HG03575 (cell line): Measurements from ENCODE around the gene KRTAP10-5.
"Not testable (repeated sequence)": the region's sequence is repeated elsewhere in the genome, so short reads cannot be mapped to it uniquely, and the experiment has no call there.

Experiments
- ATAC-seq: cut with Tn5 transposase; IDR thresholded peaks from one replicate; pipeline ENCODE4 v1.9.1; 2021; ENCODE audit not compliant: unreplicated experiment, insufficient number of reproducible peaks, low FRiP score; ENCODE audit errors: extremely low read depth

Gene KRTAP10-5

GRCh38 chr21:44575307-44576024 is 4.9 kb downstream of the KRTAP10-5 start:
- no peak for ATAC-seq

DNA sequence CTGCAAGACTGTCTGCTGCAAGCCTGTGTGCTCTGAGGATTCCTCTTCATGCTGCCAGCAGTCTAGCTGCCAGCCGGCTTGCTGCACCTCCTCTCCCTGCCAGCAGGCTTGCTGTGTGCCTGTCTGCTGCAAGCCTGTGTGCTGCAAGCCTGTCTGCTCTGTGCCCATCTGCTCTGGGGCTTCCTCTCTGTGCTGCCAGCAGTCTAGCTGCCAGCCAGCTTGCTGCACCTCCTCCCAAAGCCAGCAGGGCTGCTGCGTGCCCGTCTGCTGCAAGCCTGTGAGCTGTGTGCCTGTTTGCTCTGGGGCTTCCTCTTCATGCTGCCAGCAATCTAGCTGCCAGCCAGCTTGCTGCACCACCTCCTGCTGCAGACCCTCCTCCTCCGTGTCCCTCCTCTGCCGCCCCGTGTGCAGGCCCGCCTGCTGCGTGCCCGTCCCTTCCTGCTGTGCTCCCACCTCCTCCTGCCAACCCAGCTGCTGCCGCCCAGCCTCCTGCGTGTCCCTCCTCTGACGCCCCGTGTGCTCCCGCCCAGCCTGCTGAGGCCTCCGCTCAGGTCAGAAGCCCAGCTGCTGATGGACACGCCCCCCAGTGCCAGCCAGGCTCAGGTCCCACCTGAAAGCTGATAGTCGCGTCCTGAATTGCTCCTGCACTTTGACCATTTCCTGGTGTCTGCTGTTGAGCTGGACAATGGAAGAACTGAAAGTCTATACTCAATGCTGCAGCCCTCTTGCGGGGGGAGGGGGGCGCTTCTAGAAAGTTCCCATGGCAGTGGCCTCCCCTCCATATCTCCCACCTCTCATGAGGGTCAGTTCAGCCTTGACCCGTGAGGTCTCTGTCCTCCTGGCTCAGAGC is 5.7 kb downstream of the KRTAP10-5 start:
- ATAC-seq, result no peak

- ATAC-seq, result not testable (repeated sequence)
Measured at GRCh38 chr21:44573630-44574456, 6.6 kb downstream of the KRTAP10-5 start, which contains the start of gene KRTAP10-4. Gene KRTAP10-4 (plus strand): TSS chr21:44573729. CDS start chr21:44573759, 30 bp downstream.

GRCh38 chr21:44572959-44573583 is 7.3 kb downstream of the KRTAP10-5 start:
- ATAC-seq, result no peak

DNA sequence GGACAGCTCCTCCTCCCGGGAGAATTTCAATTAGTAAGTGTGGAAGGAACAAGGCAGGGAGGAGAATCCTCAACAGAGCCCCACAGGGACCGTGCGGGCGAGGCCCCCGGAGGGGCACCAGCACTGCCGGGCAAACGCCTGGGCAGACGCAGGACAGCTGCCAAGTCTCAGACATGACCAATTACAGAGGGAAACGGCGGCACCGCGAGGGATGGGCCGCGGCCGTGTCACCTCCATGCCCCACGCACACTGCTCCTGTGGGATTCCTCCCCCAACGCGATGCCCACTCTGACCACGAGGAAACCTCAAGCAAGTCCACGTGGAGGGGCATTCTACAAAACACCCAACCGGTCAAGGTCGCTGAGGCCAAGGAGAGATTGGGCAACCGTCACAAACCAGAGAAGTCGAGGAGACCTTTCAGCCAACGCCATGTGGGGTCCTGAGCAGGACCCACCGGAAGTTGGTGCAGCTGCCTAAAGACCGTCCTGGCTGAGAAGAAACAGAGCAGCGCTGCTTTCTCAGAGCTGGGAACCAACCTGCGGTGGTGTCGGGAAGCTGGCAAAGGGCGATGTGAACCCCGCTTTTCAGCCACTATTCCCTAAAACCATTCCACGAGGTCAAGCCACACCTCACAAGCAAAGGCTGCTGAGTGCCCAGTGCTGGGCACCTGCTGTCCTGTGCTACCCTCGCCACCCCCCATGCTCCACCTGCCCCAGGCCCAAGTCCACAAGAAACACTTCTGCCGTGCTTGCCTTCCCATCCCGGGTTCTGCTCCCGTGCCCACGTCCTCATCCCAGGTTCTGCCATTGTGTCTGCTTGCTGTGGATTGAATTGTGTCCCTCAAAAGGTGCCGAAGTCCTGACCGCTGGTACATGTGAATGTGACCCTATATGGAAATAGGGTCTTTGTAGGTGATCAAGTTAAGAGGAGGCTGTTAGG is 8.3 kb downstream of the KRTAP10-5 start:
- no peak for ATAC-seq

DNA sequence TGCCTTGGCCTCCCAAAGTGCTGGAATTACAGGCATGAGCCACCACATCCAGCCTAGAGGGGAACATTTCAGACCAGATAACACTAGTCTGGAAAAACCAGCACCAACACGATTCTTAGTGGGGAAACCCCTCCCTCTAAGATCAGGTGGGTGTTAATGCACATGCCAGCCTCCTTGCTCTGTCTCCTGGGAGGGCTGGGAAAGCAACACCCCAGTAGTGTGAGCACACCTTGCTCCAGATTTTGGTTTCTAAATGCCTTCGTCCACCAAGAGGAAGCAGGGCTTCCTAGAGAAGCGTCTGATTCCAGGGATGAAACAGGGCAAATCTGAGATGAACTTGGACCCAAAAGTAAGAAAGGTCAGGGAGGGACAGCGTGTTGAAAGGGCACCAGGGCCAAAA is 9.1 kb downstream of the KRTAP10-5 start:
- no peak for ATAC-seq

DNA sequence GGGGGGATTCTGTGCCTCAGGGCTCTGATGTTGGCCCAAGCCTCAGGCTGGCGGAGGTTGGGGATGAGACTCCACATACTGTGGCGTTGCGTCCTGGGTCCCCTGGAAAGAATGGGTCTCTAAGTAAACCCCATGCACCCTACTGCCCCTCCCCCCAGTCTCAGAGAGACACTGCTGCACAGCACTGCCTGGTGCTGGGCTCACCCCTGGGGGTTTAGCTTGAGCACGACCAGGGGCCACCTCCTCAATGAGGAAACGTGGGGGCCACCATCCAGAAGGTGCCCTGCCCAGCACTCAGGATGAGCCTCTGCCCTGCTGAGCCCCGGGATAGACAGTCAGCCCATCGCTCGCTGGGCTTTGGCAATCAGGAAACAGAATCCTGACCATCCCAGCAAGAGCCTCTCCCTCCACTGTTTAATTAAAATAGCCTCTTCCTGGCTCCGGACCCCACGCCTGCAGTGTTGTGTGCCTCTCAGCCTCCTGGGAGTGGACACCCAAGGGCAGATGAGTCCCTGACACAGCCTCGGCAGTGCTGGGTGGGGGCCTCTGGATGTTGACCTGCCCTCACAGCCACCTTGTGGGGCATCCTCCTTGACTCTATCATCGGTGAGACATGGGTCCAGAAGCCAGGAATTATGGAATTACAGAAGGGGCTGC is 10.4 kb downstream of the KRTAP10-5 start:
- ATAC-seq, result no peak

DNA sequence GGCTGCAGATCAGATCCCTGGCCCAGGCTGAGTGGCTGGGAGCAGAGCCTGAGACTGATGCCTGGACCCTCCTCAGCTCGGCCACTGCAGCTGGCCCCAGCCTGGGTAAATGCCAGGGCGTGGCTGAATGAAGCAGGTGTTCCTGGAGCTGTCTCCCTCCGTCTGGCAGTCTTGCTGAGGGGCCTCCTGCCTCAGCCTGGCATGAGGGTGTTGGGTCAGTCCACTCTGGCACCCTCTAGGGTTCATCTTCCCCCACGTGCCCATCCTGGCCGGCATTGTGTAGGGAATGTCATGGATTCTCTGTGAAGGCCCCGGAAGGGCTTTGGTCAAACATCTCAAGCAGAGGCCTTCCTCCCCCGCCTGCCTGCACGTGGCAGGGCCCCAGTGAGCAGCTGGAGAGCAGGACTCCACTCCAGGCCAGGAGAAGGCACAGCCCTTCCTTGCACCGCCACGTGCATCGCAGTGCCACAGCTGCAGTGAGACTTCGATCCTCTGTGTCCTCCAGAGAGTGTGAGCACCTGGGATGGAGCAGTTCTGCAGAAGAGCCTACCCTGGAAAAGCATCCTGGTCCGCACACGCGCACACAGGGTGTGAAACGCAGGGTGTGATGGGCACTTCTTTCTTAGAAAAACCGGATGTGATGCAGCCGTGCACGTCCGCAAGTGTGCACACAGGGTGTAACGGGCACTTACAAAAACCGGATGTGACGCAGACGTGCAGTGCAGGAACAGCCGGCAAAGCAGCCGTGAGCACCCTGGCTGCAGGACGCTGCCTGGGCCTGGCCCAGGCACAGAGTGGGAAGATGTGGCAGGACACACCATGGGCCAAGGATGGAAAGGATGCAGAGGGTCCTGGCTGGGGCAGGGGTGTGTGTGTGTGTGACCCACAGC is 11.5 kb downstream of the KRTAP10-5 start:
- ATAC-seq, result no peak

DNA sequence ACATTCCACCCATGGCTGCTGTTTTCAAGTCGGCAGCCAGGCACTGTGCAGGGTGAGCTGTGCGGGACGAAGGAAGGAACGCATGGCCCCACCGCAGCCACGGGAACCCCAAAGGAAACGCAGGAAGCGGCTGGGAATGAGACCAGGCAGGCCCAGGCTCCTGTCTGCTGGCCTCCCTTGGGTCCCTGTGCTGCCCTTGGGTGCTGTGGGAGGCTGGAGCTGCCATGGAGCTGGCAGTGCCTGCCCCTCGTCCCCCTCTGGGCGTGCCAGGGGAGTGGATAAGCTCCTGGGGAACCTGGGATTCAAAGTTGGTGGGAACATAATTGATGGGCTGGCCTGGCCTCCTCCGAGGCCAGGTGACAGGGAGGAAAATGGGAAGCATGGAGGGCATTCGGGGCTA is 12.1 kb downstream of the KRTAP10-5 start:
- no peak for ATAC-seq

DNA sequence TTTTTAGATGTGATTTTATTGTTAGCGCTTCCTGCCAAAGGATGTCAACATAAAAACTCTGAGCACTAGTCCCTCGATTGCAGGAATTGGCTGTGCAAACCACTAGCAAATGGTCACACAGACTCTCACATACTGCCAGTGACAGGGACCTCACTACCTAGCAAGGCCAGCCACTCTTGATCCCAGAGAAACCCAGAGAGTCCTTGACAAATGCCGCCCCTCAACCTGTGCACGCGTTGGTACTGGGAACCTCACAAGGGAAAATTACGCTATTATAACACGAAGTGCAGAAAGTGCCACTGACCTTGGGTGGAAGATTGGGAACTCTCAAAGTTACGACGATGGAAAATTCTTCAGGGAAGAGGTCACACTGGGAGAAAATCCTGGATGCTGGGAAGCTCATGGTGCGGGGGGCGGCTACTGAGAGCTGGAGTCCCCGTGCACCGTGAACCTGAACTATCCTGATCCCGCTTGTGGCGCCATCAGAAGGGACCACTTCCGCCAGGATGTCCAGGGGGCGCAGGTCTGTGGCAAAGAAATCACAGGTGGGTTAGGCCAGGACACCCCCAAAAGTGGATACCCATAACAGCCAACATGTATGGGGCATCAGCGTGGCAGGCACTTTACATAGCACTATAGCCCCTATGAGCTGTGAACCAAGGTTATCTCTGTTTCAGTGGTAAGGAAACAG is 12.8 kb downstream of the KRTAP10-5 start:
- ATAC-seq, result no peak

- ATAC-seq, result no peak
Measured at GRCh38 chr21:44566403-44566802, 14.0 kb downstream of the KRTAP10-5 start.

DNA sequence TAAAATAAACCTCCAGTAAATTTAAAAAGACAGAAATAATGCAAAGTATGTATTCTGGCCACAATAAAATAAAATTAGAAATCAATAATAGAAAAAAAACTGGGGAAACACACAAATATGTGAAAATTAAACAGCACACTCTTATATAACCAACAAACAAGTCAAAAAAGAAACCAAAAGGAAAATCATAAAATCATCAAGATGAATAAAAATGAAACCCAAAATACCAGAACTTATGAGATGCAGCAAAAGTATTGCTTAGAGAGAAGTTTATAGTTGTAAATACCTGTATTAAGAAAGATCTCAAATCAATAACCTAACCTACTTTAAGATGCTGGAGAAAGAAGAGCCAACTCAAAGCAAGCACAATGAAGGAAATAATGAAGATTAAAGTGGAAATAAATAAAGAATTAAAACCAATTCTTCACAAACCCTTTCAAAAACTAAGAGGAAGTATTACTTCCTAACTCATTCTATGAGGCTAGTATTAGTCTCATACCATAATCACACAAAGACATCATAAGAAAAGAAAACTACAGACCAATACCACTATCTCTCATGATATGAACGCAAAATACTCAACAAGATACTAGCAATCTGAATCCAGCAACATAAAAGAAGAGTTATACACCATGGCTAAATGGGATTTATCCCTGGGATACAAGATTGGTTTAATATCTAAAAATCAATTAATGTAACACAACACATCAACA is 15.4 kb downstream of the KRTAP10-5 start:
- no peak for ATAC-seq

DNA sequence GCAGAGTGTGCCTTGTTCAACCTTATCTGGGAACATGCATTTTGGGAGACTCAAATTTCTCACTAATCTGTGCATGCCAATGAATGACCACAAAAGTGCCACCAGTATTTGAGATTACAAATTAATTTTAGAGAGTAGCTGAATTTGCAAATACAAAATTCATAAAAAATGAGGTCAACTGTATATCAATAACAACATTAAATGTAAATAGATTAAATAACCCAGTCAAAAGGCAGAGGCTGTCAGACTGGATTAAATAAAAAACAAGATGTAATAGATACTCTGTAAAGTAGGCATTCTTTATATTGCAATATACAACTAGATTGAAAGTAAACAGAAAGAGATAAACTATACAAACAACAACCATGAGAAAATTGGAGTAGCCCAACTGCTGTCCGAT is 16.3 kb downstream of the KRTAP10-5 start:
- ATAC-seq, result no peak

DNA sequence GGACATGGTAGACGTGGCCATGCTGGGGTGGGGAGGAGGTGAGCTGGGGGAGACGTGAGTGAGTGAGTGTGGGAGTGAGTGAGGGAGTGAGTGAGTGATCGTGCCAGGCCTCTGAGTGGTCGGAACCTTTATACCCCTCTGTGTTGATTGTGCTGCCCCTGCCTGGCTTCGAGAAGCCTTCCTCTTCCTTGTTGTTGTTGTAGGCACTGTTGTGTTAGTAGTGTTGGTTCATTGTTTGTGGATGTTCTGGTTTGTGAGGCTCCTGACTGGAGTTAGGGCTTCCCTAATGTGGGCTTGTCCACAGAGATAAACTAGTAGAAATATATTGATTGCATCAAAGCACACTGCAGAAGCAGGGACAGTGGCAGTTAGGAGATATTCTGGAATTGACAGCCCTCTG is 21.7 kb downstream of the KRTAP10-5 start, which contains the start of gene KRTAP10-3:
KRTAP10-3 (minus strand) TSS at position 101 of the 400 bp plus-strand sequence; CDS start at position 21, 80 bp downstream.
- ATAC-seq, result no peak

- not testable (repeated sequence) for ATAC-seq
Measured at GRCh38 chr21:44558329-44558675, 22.1 kb downstream of the KRTAP10-5 start.
